C4-2B (cell line): ENCODE measurements around the gene FLII.

ENCODE experiments used
- CTCF ChIP-seq: fragments of 450-650 bp; conservative IDR thresholded peaks from 2 replicates; pipeline ENCODE4 v1.5.1; 2017; ENCODE audit warnings: mild to moderate bottlenecking
- ZFX ChIP-seq: fragments of 450-650 bp; IDR thresholded peaks from 2 replicates; pipeline ENCODE4 v1.6.1; 2017

GRCh38 chr17:18256776-18257175 is 1.8 kb downstream of the FLII start:
- no peak for TF ChIP-seq CTCF
- no peak for TF ChIP-seq ZFX
